Measurements from ENCODE around the gene CHMP1A.

The CHMP1A gene

DNA sequence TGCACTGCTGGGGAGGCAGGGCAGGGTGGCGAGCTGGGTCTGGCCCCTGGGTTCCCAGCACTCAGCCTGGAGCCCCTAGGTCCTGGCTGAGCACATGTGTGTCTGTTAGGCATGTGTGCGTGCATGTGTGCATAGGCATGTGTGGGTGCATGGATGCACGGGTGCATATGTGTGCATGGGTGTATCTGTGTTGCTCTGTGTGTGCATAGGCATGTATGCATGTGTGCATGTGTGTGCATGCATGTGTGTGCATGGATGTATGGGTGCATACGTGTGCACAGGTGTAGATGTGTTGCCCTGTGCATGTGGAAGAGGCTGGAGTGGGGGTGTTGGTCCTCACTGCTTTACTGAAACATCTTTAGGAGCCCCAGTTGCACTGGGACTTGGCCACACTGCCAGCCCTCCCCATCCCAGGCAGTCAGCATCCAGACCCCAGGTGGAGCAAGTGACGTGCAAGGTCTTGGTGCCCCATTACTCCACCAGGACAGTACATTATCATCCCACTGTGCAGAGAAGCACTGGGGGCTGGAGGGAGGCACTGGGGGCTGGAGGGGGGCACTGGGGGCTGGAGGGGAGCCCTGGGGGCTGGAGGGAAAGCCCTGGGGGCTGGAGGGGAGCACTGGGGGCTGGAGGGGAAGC is 54.4 kb downstream of the CHMP1A start:
- no peak for FAIRE-seq

DNA sequence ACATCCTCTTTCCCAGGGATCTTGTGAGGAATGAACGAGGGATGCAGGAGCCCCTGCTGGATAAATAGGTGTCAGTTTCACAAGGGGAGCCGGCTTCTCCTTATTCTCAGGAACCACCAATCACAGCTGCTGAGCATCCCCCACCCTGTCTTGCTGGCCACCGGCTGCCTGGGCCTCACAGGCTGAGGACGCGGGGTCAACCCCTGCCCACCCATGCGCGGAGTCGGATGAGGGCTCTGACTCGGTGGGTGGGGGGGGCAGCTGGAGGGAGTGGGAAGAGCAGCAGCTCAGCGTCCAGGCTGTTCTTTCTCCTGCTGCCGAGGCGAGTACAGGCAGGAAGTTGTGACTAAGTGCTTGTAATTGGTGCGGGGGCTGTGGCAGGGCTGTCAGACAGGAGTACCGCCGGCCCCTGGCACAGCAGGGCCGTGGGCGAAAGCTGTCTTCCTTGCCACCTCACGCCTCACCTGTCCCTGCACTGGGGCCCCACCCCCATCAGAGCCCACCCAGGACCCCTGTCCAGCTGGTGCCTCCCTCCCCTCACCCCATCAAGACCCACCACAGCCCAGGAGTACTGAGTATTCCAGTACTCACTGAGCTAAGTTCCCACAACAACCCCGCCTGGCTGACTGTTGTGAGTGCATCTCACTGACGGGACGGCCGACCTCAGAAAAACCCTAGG is 55.1 kb downstream of the CHMP1A start:
- FAIRE-seq = no peak

DNA sequence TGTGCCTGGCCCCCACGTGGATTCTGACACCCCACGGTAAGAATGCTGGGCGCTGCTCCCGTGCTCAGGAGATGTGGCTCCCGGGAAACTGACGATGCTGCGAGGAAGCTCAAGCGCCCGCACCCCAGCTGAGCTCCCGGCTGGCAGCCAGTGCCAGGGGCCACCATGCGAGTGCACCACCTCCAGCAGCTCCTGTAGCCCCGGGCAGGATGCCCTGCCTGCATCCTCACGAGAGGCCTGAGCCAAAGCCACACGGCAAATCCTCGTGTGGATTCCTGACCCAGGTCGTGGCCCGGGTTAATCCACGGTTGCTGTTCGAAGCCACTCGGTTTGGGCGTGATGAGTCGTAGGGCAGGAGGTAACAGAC is 55.6 kb downstream of the CHMP1A start:
- no peak for FAIRE-seq

DNA sequence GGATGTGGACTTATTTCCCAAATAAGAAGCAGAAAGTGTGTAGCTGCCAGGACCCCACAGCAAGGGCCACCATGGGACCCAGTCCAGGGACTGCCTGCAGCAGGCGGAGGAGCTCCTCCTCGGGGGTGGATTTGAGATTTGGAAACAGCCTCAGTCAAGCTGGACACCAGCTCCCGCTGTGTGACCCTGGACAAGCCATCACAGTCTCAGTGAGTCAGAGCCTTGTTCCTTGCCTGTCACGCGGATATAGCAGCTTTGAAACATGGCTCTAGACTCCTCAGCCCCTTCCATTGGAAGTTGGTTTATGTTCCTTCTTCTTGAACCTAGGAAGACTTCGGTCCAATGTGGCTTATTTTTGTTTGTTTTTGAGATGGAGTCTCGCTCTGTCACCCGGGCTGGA is 56.6 kb downstream of the CHMP1A start:
- FAIRE-seq = no peak

DNA sequence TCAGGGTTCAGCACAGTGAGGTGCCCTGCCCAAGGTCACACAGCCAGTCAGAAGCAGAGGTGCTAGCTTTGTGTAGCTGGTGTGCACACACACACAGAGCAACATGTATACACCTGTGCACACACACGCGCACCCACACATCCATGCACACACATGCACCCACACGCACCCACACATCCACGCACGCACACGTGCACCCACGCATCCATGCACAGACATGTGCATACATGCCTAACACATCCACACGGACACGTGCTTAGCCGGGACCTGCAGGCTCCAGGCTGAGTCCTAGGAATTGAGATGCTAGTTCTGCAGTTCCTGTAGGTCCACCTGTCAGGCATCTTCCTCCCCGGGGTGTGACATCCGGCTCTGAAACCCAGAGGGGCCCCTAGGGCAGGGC is 57.1 kb downstream of the CHMP1A start:
- FAIRE-seq = no peak

DNA sequence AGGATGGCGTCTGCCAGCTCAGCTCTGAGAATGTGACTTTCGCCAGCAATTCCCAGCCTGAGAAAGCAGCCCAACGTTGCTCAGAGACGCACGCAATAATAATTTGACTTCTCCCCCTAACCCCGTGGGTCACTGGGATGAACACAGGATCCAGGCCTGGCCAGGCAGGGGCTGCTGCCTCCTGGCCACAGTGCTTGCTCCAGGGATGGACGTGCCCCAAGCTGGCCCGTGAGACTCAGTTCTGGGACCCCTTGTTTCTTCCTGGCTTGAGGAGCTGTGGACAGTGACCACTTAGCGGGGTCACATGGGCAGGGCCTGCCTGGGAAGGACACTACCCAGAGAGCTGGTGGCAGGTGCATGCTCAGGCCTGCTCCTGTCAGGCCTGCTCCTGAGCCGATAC is 57.6 kb downstream of the CHMP1A start:
- no peak for FAIRE-seq

DNA sequence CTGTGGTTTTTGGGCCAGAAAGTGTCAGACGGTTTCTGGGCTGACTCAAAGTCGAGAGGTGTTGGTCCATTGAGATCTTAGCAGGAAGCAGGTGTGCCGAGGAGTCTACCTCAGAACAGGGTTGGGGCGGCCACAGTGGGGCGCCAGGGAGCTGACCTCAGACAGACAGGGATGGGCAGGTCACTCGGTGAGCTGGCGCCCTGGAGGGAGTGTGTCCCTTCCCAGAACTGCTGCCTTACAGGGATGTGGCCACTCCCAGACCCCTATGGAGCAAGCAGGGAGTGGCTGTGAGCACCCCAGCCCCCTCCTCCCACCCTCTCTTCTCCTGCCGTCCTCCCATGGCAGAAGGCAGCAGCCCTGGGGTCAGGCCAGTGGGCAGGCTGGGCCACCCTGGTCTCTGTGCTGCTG is 58.1 kb downstream of the CHMP1A start:
- FAIRE-seq = no peak

DNA sequence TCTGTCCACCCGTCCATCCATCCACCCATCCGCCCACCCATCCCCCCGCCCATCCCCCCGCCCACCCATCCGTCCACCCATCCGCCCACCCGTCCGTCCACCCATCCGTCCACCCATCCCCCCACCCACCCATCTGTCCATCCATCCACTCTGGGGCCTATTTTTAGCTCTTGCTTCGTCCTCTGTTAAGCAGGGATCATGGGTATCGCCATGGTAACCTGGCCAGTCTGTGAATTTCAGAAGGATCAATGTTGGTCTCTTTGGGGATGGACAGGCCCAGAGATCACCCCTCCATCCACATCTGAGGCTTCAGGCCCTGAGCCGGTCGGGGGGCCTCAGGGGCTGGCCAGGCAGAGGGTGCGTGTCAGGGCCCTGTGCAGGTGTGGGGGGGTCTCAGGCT is 59.3 kb downstream of the CHMP1A start:
- no peak for FAIRE-seq

DNA sequence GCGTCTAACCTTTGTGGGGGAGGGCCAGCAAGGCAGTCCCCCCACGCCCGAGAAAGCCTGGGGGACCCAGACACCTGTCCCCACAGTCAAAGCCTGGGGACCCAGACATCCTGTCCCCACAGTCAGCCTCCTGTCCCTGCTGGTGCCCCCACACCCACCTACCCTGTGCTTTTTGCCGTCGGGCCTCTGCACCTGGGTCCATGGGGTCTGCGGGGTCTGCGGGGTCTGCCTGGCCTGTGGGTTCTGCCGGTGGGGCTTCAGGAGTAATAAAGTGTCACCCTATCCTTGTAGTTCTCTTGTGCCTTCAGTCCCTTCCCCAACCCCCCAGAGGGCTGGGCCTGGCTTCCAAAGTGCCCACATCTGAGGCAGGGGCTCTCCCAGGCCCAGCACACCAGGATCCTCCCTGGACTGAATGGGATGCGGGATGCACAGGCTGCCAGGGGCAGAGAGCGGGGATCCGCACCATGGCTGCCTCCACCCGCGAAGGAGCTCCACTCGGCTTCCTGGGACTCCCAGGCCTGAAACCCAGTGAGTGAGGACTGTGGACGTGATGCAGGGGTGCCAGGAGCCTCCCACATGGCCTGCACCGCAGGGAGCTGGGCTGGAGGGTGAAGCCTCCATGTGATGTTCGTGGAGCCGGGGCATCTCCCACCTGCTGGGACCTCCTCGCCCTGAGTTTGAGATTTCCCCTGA is 60.4 kb downstream of the CHMP1A start:
- no peak for FAIRE-seq

DNA sequence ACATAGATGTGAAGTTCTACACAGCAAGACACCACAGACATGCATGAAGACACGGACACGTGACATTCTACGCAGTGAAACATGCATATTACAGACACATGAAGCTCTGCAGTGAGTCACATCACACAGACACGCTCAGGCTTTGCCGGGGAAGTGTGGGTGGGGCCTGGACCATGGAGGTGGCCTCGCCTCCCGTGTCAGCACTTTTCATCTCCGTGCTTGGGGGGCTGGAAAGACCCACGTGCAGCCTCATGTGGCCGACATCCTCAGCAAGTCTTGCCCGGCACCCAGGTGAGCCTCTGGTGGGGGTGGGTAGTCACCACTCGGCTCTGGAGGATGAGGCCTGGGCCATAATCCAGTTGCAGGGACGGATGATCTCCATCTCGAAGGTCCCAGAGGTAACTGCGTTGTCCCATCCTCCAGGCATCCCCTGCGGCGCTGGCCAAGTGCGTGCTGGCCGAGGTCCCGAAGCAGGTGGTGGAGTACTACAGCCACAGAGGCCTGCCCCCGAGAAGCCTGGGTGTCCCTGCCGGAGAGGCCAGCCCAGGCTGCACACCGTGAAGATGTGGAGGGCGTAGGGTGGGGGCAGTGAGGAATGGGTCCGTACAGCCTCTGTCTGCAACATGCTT is 61.3 kb downstream of the CHMP1A start:
- FAIRE-seq = no peak

DNA sequence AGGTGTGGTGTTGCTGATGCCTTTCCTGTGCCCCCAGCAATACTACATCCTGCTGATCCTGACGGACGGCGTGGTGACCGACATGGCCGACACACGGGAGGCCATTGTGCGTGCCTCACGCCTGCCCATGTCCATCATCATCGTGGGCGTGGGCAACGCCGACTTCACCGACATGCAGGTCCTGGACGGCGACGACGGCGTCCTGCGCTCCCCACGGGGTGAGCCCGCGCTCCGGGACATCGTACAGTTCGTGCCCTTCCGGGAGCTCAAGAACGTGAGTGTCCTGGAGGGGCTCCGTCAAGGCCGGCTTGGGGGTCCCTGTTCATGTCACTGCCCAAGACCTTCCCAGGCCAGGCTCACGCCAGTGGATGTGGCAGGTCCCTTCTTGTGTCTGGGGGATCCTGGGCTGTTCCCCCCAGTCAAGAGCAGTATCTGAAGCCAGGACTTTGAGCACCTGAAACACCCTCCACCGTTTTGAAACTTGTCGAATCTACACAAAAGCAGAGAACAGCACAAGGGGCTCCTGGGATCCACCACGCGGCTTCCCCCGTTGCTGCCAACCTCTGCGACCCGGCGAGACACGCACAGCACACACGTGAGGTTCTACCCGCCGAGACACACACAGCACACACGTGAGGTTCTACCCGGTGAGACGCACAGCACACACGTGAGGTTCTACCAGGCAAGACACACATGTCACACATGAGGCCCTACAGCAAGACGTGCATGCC is 62.0 kb downstream of the CHMP1A start:
- no peak for FAIRE-seq

All from endometrium (tissue), 2 donors.